ENCODE measurements around the gene JAKMIP3. TPM values are rescaled to one million over a fixed set of nuclear protein-coding genes. Genes with fewer than 3 reads are reported as not detected.

Gene JAKMIP3
- total and polyA plus RNA-seq, 2 donors (not counting 1 experiment from before 2014, with no cell fraction given): 0.17 to 0.21 TPM

- no peak overlapping the region for H2AFZ ChIP-seq (ENCODE audit: insufficient read depth, low read depth, low read length, poor library complexity, severe bottlenecking)
- no peaks in the 10 kb centered on the region for H3K79me2 ChIP-seq (ENCODE audit: control insufficient read depth, insufficient read depth, low read length)
- no peaks in the 10 kb centered on the region for H4K20me1 ChIP-seq (ENCODE audit: control insufficient read depth, insufficient read depth, low read length, poor library complexity, severe bottlenecking)
- no peaks in the 10 kb centered on the region for H3K9me3 Mint-ChIP-seq (ENCODE audit: insufficient read depth)
- ChIA-PET CTCF (interaction anchor here (5.2 kb wide), 1 partner anchor 135 kb away, joined by 106 read pairs; no protein-coding TSS in a partner anchor), POLR2A (no interaction called here)
- H3K4me1 Mint-ChIP-seq: peaks cover 5% of the 10 kb centered on the region
- H3K27ac Mint-ChIP-seq: no peak overlapping the region
- no peak for ATAC-seq (ENCODE audit: low read depth)
- no peak for DNase-seq
- intact Hi-C loops (cut with micrococcal nuclease): no loop called here
- no peaks in the 10 kb centered on the region for H3K36me3 ChIP-seq (replicated peaks in 1 of 2; ENCODE audit: control extremely low read depth in 1 of 2, control insufficient read depth in 1 of 2, extremely low read depth in 1 of 2, insufficient read depth in 2 of 2, low read length in 1 of 2)
- no peak overlapping the region for H3K4me3 ChIP-seq (ENCODE audit: control extremely low read depth in 1 of 5, extremely low read depth in 1 of 5, insufficient read depth in 1 of 5, low read depth in 2 of 5, low read length in 4 of 5)
- 89% methylated on average over 15 of the region's 16 CpGs for WGBS (ENCODE audit: insufficient coverage)
- TF ChIP-seq CTCF (IDR thresholded peaks at IDR 0.05) (no peak), EZH2 (IDR thresholded peaks at IDR 0.05; ENCODE audit: borderline replicate concordance, insufficient read depth, low read depth, low read length, poor library complexity, severe bottlenecking) (no peak)
- H3K27me3 ChIP-seq (replicated peaks in 1 of 4; ENCODE audit: control extremely low read depth in 1 of 4, control insufficient read depth in 3 of 4, insufficient read depth in 4 of 4, low read length in 3 of 4): peaks cover 0 to 7% (median 3%) of the 10 kb centered on the region in 4 experiments
- H3K4me2 ChIP-seq (replicated peaks; ENCODE audit: low read depth, low read length, poor library complexity, severe bottlenecking): no peak overlapping the region
- no peak overlapping the region for H3K9ac ChIP-seq (ENCODE audit: low read length)
- no peak overlapping the region for H3K4me3 Mint-ChIP-seq
- no peak overlapping the region for H3K27ac ChIP-seq (ENCODE audit: low read length in 2 of 2)
- H3K27me3 Mint-ChIP-seq: peaks cover 22% of the 10 kb centered on the region
- H3K4me1 ChIP-seq (ENCODE audit: control insufficient read depth in 2 of 2, insufficient read depth in 2 of 2, low read length in 2 of 2): peaks cover 0 to 7% of the 10 kb centered on the region in 2 donors
- no peaks in the 10 kb centered on the region for H3K9me3 ChIP-seq (ENCODE audit: control extremely low read depth in 1 of 3, control insufficient read depth in 2 of 3, insufficient read depth in 1 of 3, low read length in 2 of 3)
Measured at GRCh38 chr10:132021504-132022143, 44.1 kb upstream of the JAKMIP3 start.

DNA sequence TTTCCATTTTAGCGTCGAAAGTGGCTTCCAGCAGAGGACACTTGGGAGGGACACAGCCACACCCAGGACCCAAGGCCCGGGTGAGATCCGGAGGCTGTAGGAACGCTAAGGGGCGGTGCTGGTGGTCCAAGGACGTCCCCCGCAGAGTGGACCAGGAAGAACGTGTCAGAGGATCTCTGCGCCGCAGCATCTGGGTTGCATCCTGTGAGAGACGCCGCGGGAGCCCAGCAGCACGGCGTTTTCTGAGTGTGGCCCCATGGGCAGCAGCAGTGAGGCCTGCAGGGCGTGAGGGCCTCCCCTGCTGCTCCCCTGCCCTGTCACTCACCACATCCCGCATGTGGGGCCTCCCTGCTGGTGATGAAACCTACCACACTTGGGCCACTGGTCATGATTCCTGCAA, 43.5 kb upstream of the JAKMIP3 start:
- peaks cover 26% of the 10 kb centered on the region for H3K27me3 Mint-ChIP-seq
- Histone ChIP-seq H3K4me3 (ENCODE audit: control extremely low read depth in 1 of 5, extremely low read depth in 1 of 5, insufficient read depth in 1 of 5, low read depth in 2 of 5, low read length in 4 of 5) (no peak overlapping the region), H3K27me3 (replicated peaks in 1 of 4; ENCODE audit: control extremely low read depth in 1 of 4, control insufficient read depth in 3 of 4, insufficient read depth in 4 of 4, low read length in 3 of 4) (peaks cover 0 to 7% (median 3%) of the 10 kb centered on the region in 4 experiments), H3K4me1 (ENCODE audit: control insufficient read depth in 2 of 2, insufficient read depth in 2 of 2, low read length in 2 of 2) (peaks cover 0 to 7% of the 10 kb centered on the region in 2 donors), H3K9me3 (ENCODE audit: control extremely low read depth in 1 of 3, control insufficient read depth in 2 of 3, insufficient read depth in 1 of 3, low read length in 2 of 3) (no peaks in the 10 kb centered on the region), H3K9ac (ENCODE audit: low read length) (no peak overlapping the region), H3K4me2 (replicated peaks; ENCODE audit: low read depth, low read length, poor library complexity, severe bottlenecking) (no peak overlapping the region), H3K36me3 (replicated peaks in 1 of 2; ENCODE audit: control extremely low read depth in 1 of 2, control insufficient read depth in 1 of 2, extremely low read depth in 1 of 2, insufficient read depth in 2 of 2, low read length in 1 of 2) (no peaks in the 10 kb centered on the region), H3K27ac (ENCODE audit: low read length in 2 of 2) (no peak overlapping the region), H2AFZ (ENCODE audit: insufficient read depth, low read depth, low read length, poor library complexity, severe bottlenecking) (no peak overlapping the region), H4K20me1 (ENCODE audit: control insufficient read depth, insufficient read depth, low read length, poor library complexity, severe bottlenecking) (no peaks in the 10 kb centered on the region), H3K79me2 (ENCODE audit: control insufficient read depth, insufficient read depth, low read length) (no peaks in the 10 kb centered on the region)
- ATAC-seq (ENCODE audit: low read depth) (no peak), DNase-seq (no peak)
- 91% methylated on average over 17 of the region's 18 CpGs for WGBS (ENCODE audit: insufficient coverage)
- CTCF ChIA-PET: interaction anchor here (1.1 to 5.2 kb wide), 6 partner anchors 8 to 139 kb away, joined by 3 to 106 read pairs (median 5); partner anchors contain the start of gene PPP2R2D
- no peaks in the 10 kb centered on the region for H3K9me3 Mint-ChIP-seq (ENCODE audit: insufficient read depth)
- POLR2A ChIA-PET: no interaction called here
- TF ChIP-seq EZH2 (IDR thresholded peaks at IDR 0.05; ENCODE audit: borderline replicate concordance, insufficient read depth, low read depth, low read length, poor library complexity, severe bottlenecking) (no peak), CTCF (IDR thresholded peaks at IDR 0.05) (no peak)
- intact Hi-C loops (cut with micrococcal nuclease): no loop called here
- no peak overlapping the region for H3K4me3 Mint-ChIP-seq
- H3K4me1 Mint-ChIP-seq: peaks cover 5% of the 10 kb centered on the region
- H3K27ac Mint-ChIP-seq: no peak overlapping the region
